HG02678 (cell line): ENCODE results near the gene FNDC3B.

Source experiments
- ATAC-seq: cut with Tn5 transposase; IDR thresholded peaks from one replicate; pipeline ENCODE4 v1.9.1; 2021; ENCODE audit warnings: mild to moderate bottlenecking, moderate library complexity; ENCODE audit not compliant: unreplicated experiment

FNDC3B gene

GRCh38 chr3:172300187-172300586 is 260.8 kb downstream of the FNDC3B start:
- no peak for ATAC-seq

GRCh38 chr3:172300862-172301261 is 261.5 kb downstream of the FNDC3B start:
- ATAC-seq: no peak

GRCh38 chr3:172302203-172302602 is 262.8 kb downstream of the FNDC3B start:
- no peak for ATAC-seq

GRCh38 chr3:172303181-172303580 is 263.8 kb downstream of the FNDC3B start:
- no peak for ATAC-seq

GRCh38 chr3:172303941-172304558 is 264.7 kb downstream of the FNDC3B start:
- no peak for ATAC-seq

GRCh38 chr3:172305552-172305951 is 266.2 kb downstream of the FNDC3B start:
- no peak for ATAC-seq

GRCh38 chr3:172305974-172306373 is 266.6 kb downstream of the FNDC3B start:
- ATAC-seq: no peak

GRCh38 chr3:172307141-172307560 is 267.8 kb downstream of the FNDC3B start:
- no peak for ATAC-seq

GRCh38 chr3:172309059-172309458 is 269.7 kb downstream of the FNDC3B start:
- no peak for ATAC-seq

GRCh38 chr3:172309741-172310427 is 270.5 kb downstream of the FNDC3B start:
- ATAC-seq: no peak

- no peak for ATAC-seq
These were observed 271.0 kb downstream of the FNDC3B start for GRCh38 chr3:172310428-172310760.

- ATAC-seq: no peak
These were observed 271.8 kb downstream of the FNDC3B start for GRCh38 chr3:172311217-172311616.

GRCh38 chr3:172312001-172312400 is 272.6 kb downstream of the FNDC3B start:
- ATAC-seq: no peak

GRCh38 chr3:172312711-172313110 is 273.3 kb downstream of the FNDC3B start:
- no peak for ATAC-seq

GRCh38 chr3:172313671-172314070 is 274.3 kb downstream of the FNDC3B start:
- ATAC-seq: no peak

GRCh38 chr3:172314591-172315160 is 275.3 kb downstream of the FNDC3B start:
- no peak for ATAC-seq

- ATAC-seq: no peak
These were observed 276.2 kb downstream of the FNDC3B start for GRCh38 chr3:172315401-172316091.

GRCh38 chr3:172316758-172317157 is 277.4 kb downstream of the FNDC3B start:
- no peak for ATAC-seq

- ATAC-seq: no peak
These were observed 278.1 kb downstream of the FNDC3B start for GRCh38 chr3:172317481-172317880.

GRCh38 chr3:172317984-172318383 is 278.6 kb downstream of the FNDC3B start:
- peak; percentile 66 for ATAC-seq

- ATAC-seq: no peak
These were observed 280.2 kb downstream of the FNDC3B start for GRCh38 chr3:172319595-172319994.

GRCh38 chr3:172320468-172320867 is 281.1 kb downstream of the FNDC3B start:
- no peak for ATAC-seq
